Measurements from ENCODE around the gene SOS1. TPM values are rescaled to one million over a fixed set of nuclear protein-coding genes. Genes with fewer than 3 reads are reported as not detected.

The SOS1 gene
- total RNA-seq, 1 donor from 2014 or later, result 8.2 TPM

DNA sequence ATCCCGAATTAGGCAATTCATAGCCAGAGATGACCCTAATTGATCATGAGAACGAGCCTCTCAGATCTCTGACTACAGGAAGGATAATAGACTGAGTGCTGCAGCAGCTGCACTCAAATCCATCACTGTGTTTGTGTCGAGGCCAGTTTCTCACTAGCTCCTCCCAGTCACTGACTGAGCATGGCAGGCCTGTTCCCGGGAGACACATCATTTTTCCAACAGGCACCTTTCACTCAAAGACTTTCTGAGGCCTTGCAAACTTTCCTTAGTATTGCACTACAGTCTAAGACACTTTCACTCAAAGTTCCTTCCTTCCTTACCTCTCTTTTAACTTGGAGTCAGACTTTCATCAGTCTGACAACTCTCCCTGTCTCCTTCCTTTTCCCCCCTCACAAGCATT is 13.7 kb downstream of the SOS1 start:
- Histone ChIP-seq H3K36me3 (ENCODE audit: control insufficient read depth, insufficient read depth, low read length) (no peaks in the 10 kb centered on the region), H3K4me3 (ENCODE audit: low read depth, low read length) (no peak overlapping the region), H3K27me3 (ENCODE audit: control insufficient read depth, insufficient read depth, low read length) (no peaks in the 10 kb centered on the region)
- FAIRE-seq, result no peak
- no peak for TF ChIP-seq CTCF (IDR thresholded peaks at IDR 0.05; ENCODE audit: insufficient read depth, low read length, severe bottlenecking)
- DNase-seq (ENCODE audit: low read depth), result no peak

DNA sequence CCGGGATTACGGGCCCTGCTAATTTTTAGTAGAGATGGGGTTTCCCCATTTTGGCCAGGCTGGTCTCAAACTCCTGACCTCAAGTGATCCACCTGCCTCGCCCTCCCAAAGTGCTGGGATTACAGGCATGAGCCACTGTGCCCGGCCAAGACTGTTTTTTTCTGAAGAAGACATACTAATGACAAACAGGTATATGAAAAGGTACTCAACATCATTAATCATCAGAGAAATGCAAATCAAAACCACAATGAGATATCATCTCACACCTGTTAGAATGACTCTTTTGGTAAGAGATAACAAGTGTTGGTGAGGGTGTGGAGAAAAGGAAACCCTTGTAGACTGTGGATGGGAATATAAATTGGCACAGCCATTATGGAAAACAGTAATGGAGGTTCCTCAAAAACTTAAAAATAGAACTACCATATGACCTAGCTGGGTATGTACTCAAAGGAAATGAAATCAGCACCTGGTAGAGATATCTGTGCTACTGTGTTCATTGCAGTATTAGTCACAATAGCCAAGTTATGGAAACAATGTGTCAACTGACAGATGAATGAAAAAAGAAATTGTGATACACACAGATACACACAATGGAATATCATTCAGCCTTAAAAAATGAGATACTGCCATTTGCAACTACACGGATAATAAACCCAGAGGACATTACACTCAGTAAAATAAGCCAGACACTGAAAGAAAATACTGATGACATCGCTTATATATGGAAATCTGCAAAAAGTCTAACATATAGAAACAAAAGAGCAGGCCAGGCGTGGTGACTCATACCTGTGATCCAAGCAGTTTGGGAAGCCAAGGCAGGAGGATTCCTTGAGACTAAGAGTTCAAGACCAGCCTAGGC is 20.8 kb downstream of the SOS1 start:
- Histone ChIP-seq H3K36me3 (ENCODE audit: control insufficient read depth, insufficient read depth, low read length) (no peaks in the 10 kb centered on the region), H3K27me3 (ENCODE audit: control insufficient read depth, insufficient read depth, low read length) (no peaks in the 10 kb centered on the region), H3K4me3 (ENCODE audit: low read depth, low read length) (no peak overlapping the region)
- FAIRE-seq (no peak), DNase-seq (ENCODE audit: low read depth) (peak; percentile 93)
- no peak for TF ChIP-seq CTCF (IDR thresholded peaks at IDR 0.05; ENCODE audit: insufficient read depth, low read length, severe bottlenecking)

DNA sequence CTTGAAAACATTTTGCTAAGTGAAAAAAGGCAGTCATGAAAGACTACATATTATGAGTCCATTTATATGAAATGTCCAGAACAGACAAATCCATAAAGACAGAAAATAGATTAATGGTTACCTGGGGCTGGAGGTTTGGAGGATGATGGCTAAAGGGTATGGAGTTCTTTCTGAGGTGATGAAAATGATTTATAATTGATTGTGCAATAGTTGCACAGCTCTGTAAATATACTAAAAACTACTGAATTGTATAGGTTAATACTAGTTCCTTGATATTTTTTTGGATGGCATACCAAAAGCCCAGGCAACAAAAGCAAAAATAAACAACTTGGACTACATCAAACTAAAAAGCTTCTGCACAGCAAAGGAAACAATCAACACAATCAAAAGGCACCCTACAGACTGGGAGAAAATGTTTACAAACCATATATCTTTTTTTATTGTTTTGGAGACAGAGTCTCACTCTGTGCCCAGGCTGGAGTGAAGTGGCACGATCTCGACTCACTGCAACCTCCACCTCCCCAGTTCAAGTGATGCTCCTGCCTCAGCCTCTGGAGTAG is 21.5 kb downstream of the SOS1 start:
- H3K4me3 ChIP-seq (ENCODE audit: low read depth, low read length), result no peak overlapping the region
- TF ChIP-seq CTCF (IDR thresholded peaks at IDR 0.05; ENCODE audit: insufficient read depth, low read length, severe bottlenecking), result no peak
- H3K27me3 ChIP-seq (ENCODE audit: control insufficient read depth, insufficient read depth, low read length), result no peaks in the 10 kb centered on the region
- DNase-seq (ENCODE audit: low read depth) (no peak), FAIRE-seq (no peak)
- no peaks in the 10 kb centered on the region for H3K36me3 ChIP-seq (ENCODE audit: control insufficient read depth, insufficient read depth, low read length)

DNA sequence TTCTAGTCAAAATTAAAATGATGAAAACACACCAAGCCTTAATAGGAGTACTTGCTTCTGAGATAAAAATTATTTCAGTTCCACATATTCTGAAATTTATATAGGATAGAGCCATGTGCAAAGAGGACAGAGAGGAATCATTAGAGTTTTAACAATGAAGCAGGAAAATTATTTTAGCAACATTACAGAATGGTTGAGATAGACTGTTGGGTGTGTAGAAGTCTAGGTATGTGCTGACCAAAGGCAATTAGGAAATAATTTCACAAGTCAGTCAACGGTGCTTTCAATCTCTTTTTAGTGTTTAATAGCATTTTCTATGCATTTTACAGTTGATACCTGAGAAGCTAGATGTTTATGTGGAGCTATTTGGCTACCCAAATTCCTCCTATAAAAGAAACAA is 25.2 kb downstream of the SOS1 start:
- TF ChIP-seq CTCF (IDR thresholded peaks at IDR 0.05; ENCODE audit: insufficient read depth, low read length, severe bottlenecking), result no peak
- H3K36me3 ChIP-seq (ENCODE audit: control insufficient read depth, insufficient read depth, low read length), result no peaks in the 10 kb centered on the region
- H3K27me3 ChIP-seq (ENCODE audit: control insufficient read depth, insufficient read depth, low read length), result no peaks in the 10 kb centered on the region
- no peak for FAIRE-seq
- H3K4me3 ChIP-seq (ENCODE audit: low read depth, low read length), result no peak overlapping the region
- no peak for DNase-seq (ENCODE audit: low read depth)

GRCh38 chr2:39094717-39095363 is 26.0 kb downstream of the SOS1 start:
- no peak overlapping the region for H3K4me3 ChIP-seq (ENCODE audit: low read depth, low read length)
- DNase-seq (ENCODE audit: low read depth) (no peak), FAIRE-seq (no peak)
- no peaks in the 10 kb centered on the region for H3K27me3 ChIP-seq (ENCODE audit: control insufficient read depth, insufficient read depth, low read length)
- no peaks in the 10 kb centered on the region for H3K36me3 ChIP-seq (ENCODE audit: control insufficient read depth, insufficient read depth, low read length)
- TF ChIP-seq CTCF (IDR thresholded peaks at IDR 0.05; ENCODE audit: insufficient read depth, low read length, severe bottlenecking), result no peak
